Measurements from ENCODE around the gene PDE9A. TPM values are rescaled to one million over a fixed set of nuclear protein-coding genes. Genes with fewer than 3 reads are reported as not detected.
A peak's percentile ranks its signal among the peaks of the same experiment; 100 is the strongest.

PDE9A gene
- total RNA-seq, 1 donor from 2014 or later = 9.8 TPM

- no peak for DNase-seq
Observed at GRCh38 chr21:42740405-42740909, 87.0 kb downstream of the PDE9A start.

GRCh38 chr21:42741066-42741465 is 87.6 kb downstream of the PDE9A start:
- no peak for DNase-seq

GRCh38 chr21:42744520-42745445 is 91.4 kb downstream of the PDE9A start:
- DNase-seq = no peak

- DNase-seq = no peak
Observed at GRCh38 chr21:42745511-42746239, 92.3 kb downstream of the PDE9A start.

GRCh38 chr21:42746240-42746592 is 92.8 kb downstream of the PDE9A start:
- no peak for DNase-seq

- DNase-seq = no peak
Observed at GRCh38 chr21:42746593-42747275, 93.3 kb downstream of the PDE9A start.

- no peak for DNase-seq
Observed at GRCh38 chr21:42747276-42747701, 93.9 kb downstream of the PDE9A start.

GRCh38 chr21:42747746-42748351 is 94.4 kb downstream of the PDE9A start:
- peak; percentile 32 for DNase-seq

GRCh38 chr21:42748620-42749176 is 95.3 kb downstream of the PDE9A start:
- peak; percentile 5 for DNase-seq

GRCh38 chr21:42750737-42751530 is 97.5 kb downstream of the PDE9A start:
- DNase-seq = no peak

GRCh38 chr21:42751866-42752265 is 98.4 kb downstream of the PDE9A start:
- no peak for DNase-seq

GRCh38 chr21:42753804-42754203 is 100.4 kb downstream of the PDE9A start:
- no peak for DNase-seq

GRCh38 chr21:42754270-42754933 is 101.0 kb downstream of the PDE9A start:
- DNase-seq = no peak

- no peak for DNase-seq
Observed at GRCh38 chr21:42755031-42755665, 101.7 kb downstream of the PDE9A start.

- no peak for DNase-seq
Observed at GRCh38 chr21:42755766-42756579, 102.6 kb downstream of the PDE9A start.

- no peak for DNase-seq
Observed at GRCh38 chr21:42756580-42757250, 103.3 kb downstream of the PDE9A start.

GRCh38 chr21:42757422-42757821 is 104.0 kb downstream of the PDE9A start:
- DNase-seq = no peak
